ENCODE data around the gene ZNF154.

DNA sequence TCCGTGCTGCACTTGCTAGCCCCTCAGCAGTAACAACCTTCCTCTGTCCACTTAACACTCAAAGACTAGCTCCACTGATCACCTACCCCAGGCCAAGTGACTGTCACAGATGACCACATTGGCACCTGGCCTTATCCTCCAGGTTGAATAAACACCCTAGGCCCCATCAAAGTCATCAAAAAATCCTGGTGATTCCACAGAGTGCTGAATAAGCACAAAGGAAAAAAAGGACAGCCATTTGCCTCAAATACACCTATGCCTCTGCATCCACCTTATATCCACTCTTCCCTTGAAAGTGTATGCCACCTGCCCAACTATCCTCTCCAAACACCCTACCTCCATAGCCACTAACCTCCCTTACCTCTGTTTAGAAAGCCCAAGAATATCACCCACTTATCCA is 2.7 kb downstream of the ZNF154 start:
- TF ChIP-seq POLR2A (IDR thresholded peaks at IDR 0.05) (no peak), EP300 (IDR thresholded peaks at IDR 0.05; ENCODE audit: low read depth) (no peak)
- TF ChIP-seq, protein P1, sequence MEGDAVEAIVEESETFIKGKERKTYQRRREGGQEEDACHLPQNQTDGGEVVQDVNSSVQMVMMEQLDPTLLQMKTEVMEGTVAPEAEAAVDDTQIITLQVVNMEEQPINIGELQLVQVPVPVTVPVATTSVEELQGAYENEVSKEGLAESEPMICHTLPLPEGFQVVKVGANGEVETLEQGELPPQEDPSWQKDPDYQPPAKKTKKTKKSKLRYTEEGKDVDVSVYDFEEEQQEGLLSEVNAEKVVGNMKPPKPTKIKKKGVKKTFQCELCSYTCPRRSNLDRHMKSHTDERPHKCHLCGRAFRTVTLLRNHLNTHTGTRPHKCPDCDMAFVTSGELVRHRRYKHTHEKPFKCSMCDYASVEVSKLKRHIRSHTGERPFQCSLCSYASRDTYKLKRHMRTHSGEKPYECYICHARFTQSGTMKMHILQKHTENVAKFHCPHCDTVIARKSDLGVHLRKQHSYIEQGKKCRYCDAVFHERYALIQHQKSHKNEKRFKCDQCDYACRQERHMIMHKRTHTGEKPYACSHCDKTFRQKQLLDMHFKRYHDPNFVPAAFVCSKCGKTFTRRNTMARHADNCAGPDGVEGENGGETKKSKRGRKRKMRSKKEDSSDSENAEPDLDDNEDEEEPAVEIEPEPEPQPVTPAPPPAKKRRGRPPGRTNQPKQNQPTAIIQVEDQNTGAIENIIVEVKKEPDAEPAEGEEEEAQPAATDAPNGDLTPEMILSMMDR (IDR thresholded peaks at IDR 0.05), result no peak

Measured in transverse colon (tissue), 3 donors.